IMR-90 (cell line): ENCODE data around the gene PRH1. TPM values are rescaled to one million over a fixed set of nuclear protein-coding genes. Genes with fewer than 3 reads are reported as not detected.

Source experiments
- ATAC-seq: fragments of 200-7000 bp; cut with Tn5 transposase; 2 replicates; pipeline ENCODE4 v1.9.1; 2020; ENCODE audit warnings: low read depth, mild to moderate bottlenecking, moderate library complexity
- BruUV-seq: library from RNA; stranded (reverse); fragments of 400-500 nt; replicated peaks from 2 replicates; lab custom pipeline; 2021; lab: Mats Ljungman, UMichigan
- CTCF ChIA-PET: fragments of 300-600 bp; formaldehyde crosslinking; extraction: SDS; loops from one replicate; lab custom pipeline; 2021; ENCODE audit warnings: antibody characterized with exemption; lab: Yijun Ruan, JAX
- POLR2A ChIA-PET: fragments of 300-600 bp; sonication (Branson Sonifier 250); formaldehyde crosslinking; loops from one replicate; lab custom pipeline; 2022; ENCODE audit warnings: antibody characterized with exemption; ENCODE audit not compliant: unreplicated experiment; lab: Charles Lee
- DNase-seq: peaks from one replicate; pipeline ENCODE4 v3.0.0; 2013
- H2AFZ ChIP-seq: replicated peaks from 2 replicates; pipeline ENCODE3; 2013; ENCODE audit warnings: low read length, mild to moderate bottlenecking; ENCODE audit not compliant: poor library complexity
- H2AK5ac ChIP-seq: 2 replicates; pipeline ENCODE4 v1.6.1; 2013; ENCODE audit warnings: low read depth, low read length, inconsistent platforms
- H2AK9ac ChIP-seq: replicated peaks from 2 replicates; pipeline ENCODE3; 2013; ENCODE audit warnings: mild to moderate bottlenecking, low read depth, low read length, moderate library complexity; ENCODE audit not compliant: poor library complexity
- H2BK120ac ChIP-seq: 2 replicates; pipeline ENCODE4 v1.6.1; 2013; ENCODE audit warnings: low read depth, low read length, inconsistent platforms
- H2BK15ac ChIP-seq: 3 replicates; pipeline ENCODE4 v1.6.1; 2013; ENCODE audit warnings: low read depth, low read length, inconsistent platforms
- H2BK20ac ChIP-seq: 2 replicates; pipeline ENCODE4 v1.6.1; 2013; ENCODE audit warnings: low read depth, mild to moderate bottlenecking, inconsistent platforms, low read length, moderate library complexity
- H2BK5ac ChIP-seq: 2 replicates; pipeline ENCODE4 v1.6.1; 2013; ENCODE audit warnings: mild to moderate bottlenecking, low read depth, low read length, inconsistent platforms; ENCODE audit not compliant: poor library complexity, severe bottlenecking
- H3K14ac ChIP-seq: replicated peaks from 2 replicates; pipeline ENCODE4 v1.6.1; 2013; ENCODE audit warnings: low read depth, low read length, inconsistent platforms
- H3K18ac ChIP-seq: 2 replicates; pipeline ENCODE4 v1.6.1; 2013; ENCODE audit warnings: low read depth, low read length, control low read depth
- H3K23ac ChIP-seq: 2 replicates; pipeline ENCODE4 v1.6.1; 2013; ENCODE audit warnings: low read depth, low read length, inconsistent platforms
- H3K27ac ChIP-seq: 2 replicates; pipeline ENCODE4 v1.5.1; 2013; ENCODE audit warnings: mild to moderate bottlenecking, control low read depth, low read length; ENCODE audit not compliant: insufficient read depth
- H3K27me3 ChIP-seq: 2 replicates; pipeline ENCODE4 v1.6.1; 2013; ENCODE audit warnings: low read length; ENCODE audit not compliant: control insufficient read depth, insufficient read depth
- H3K36me3 ChIP-seq: 2 replicates; pipeline ENCODE4 v1.6.1; 2013; ENCODE audit warnings: low read length, mixed read lengths; ENCODE audit not compliant: control insufficient read depth, insufficient read depth
- H3K4ac ChIP-seq: 2 replicates; pipeline ENCODE4 v1.6.1; 2013; ENCODE audit warnings: low read depth, low read length, inconsistent platforms
- H3K4me1 ChIP-seq: 2 replicates; pipeline ENCODE4 v1.6.1; 2013; ENCODE audit warnings: low read length, mixed read lengths; ENCODE audit not compliant: control insufficient read depth, insufficient read depth
- H3K4me2 ChIP-seq: 2 replicates; pipeline ENCODE4 v1.6.1; 2013; ENCODE audit warnings: low read depth, mild to moderate bottlenecking, control low read depth, low read length, moderate library complexity
- H3K4me3 ChIP-seq: 2 replicates; pipeline ENCODE4 v1.5.1; 2013; ENCODE audit warnings: low read depth, mild to moderate bottlenecking, control low read depth, low read length, moderate library complexity; ENCODE audit not compliant: insufficient read depth
- H3K56ac ChIP-seq: 2 replicates; pipeline ENCODE4 v1.6.1; 2013; ENCODE audit warnings: low read length, inconsistent platforms; ENCODE audit not compliant: insufficient read depth; ENCODE audit errors: extremely low read depth
- H3K79me1 ChIP-seq, 2 experiments: 2 replicates each; pipeline ENCODE4 v1.6.1; 2013; ENCODE audit warnings: low read length in 2 of 2, inconsistent platforms in 1 of 2, low read depth in 1 of 2
- H3K9ac ChIP-seq: 2 replicates; pipeline ENCODE4 v1.6.1; 2013; ENCODE audit warnings: low read depth, low read length, control low read depth
- H3K9me1 ChIP-seq: 2 replicates; pipeline ENCODE4 v1.6.1; 2013; ENCODE audit warnings: low read length, inconsistent platforms; ENCODE audit not compliant: insufficient read depth
- H3K9me3 ChIP-seq: 2 replicates; pipeline ENCODE4 v1.6.1; 2013; ENCODE audit warnings: low read length; ENCODE audit not compliant: control insufficient read depth, insufficient read depth
- H4K20me1 ChIP-seq: 2 replicates; pipeline ENCODE4 v1.6.1; 2013; ENCODE audit warnings: low read length, inconsistent platforms; ENCODE audit not compliant: insufficient read depth
- H4K5ac ChIP-seq: 2 replicates; pipeline ENCODE4 v1.6.1; 2013; ENCODE audit warnings: mild to moderate bottlenecking, low read depth, low read length, control low read depth
- H4K8ac ChIP-seq, 2 experiments: 2 replicates each; pipeline ENCODE4 v1.6.1; 2013; ENCODE audit warnings: low read depth in 2 of 2, low read length in 2 of 2, control low read depth in 1 of 2, inconsistent platforms in 1 of 2
- H4K91ac ChIP-seq: 2 replicates; pipeline ENCODE4 v1.6.1; 2013; ENCODE audit warnings: low read depth, low read length, inconsistent platforms; ENCODE audit not compliant: insufficient read depth
- BHLHE40 ChIP-seq: fragments of 150-350 bp; IDR thresholded peaks from 2 replicates; pipeline ENCODE4 v1.6.1; 2016; ENCODE audit warnings: mild to moderate bottlenecking, low read depth, low read length
- CEBPB ChIP-seq: IDR thresholded peaks from 2 replicates; pipeline ENCODE4 v1.6.1; 2012; ENCODE audit warnings: low read depth, low read length, improper control_type of control experiment
- CHD1 ChIP-seq: IDR thresholded peaks from 2 replicates; pipeline ENCODE4 v1.6.1; 2012; ENCODE audit warnings: low read depth, low read length, improper control_type of control experiment
- FOS ChIP-seq: fragments of 150-350 bp; IDR thresholded peaks from 2 replicates; pipeline ENCODE4 v1.6.1; 2016; ENCODE audit warnings: low read depth, low read length
- MAFK ChIP-seq: IDR thresholded peaks from 2 replicates; pipeline ENCODE4 v1.6.1; 2012; ENCODE audit warnings: low read depth, low read length, improper control_type of control experiment
- MXI1 ChIP-seq: IDR thresholded peaks from 2 replicates; pipeline ENCODE4 v1.6.1; 2012; ENCODE audit warnings: low read depth, mild to moderate bottlenecking, low read length, moderate library complexity, borderline replicate concordance
- POLR2A ChIP-seq: IDR thresholded peaks from 2 replicates; pipeline ENCODE4 v1.6.1; 2012; ENCODE audit warnings: mild to moderate bottlenecking, low read depth, low read length
- RAD21 ChIP-seq: IDR thresholded peaks from 2 replicates; pipeline ENCODE4 v1.6.1; 2012; ENCODE audit warnings: low read length, improper control_type of control experiment
- RCOR1 ChIP-seq: IDR thresholded peaks from 2 replicates; pipeline ENCODE4 v1.6.1; 2012; ENCODE audit warnings: mild to moderate bottlenecking, low read length, improper control_type of control experiment; ENCODE audit not compliant: insufficient replicate concordance
- SMC3 ChIP-seq: fragments of 150-350 bp; IDR thresholded peaks from 2 replicates; pipeline ENCODE4 v1.6.1; 2016; ENCODE audit warnings: low read depth, mild to moderate bottlenecking, antibody characterized with exemption, low read length, moderate library complexity
- WGBS, 2 experiments: methylation state at CpG; one replicate each; pipeline versions ENCODE4 v1.1.5 to v1.1.7; 2013; ENCODE audit warnings: missing lambda C conversion rate in 2 of 2; ENCODE audit not compliant: insufficient read length in 1 of 2; ENCODE audit errors: extremely low coverage in 2 of 2; 5-methylcytosine and 5-hydroxymethylcytosine counted together
- dilution Hi-C: fragments of 300-500 bp; cut with HindIII; formaldehyde crosslinking; loops from one replicate; pipeline ENCODE4 v1.14.3; 2018; ENCODE audit warnings: low sequenced_read_pairs; ENCODE audit not compliant: unreplicated experiment
- in situ Hi-C: fragments of 300-500 bp; cut with MboI; formaldehyde crosslinking; loops from 3 replicates; pipeline ENCODE4 v1.14.3; 2019; ENCODE audit warnings: low sequenced_read_pairs, inconsistent platforms, mixed read lengths
- intact Hi-C: fragments of 100-400 bp; cut with micrococcal nuclease; formaldehyde crosslinking; loops from 2 replicates; pipeline ENCODE4 v1.10.0; 2022
- polyA plus RNA-seq, 3 experiments: library from polyadenylated mRNA; depleted of rRNA; stranded (reverse); fragments of >200 nt; gene quantifications; 2 replicates each; pipeline ENCODE4 v1.2.3, GENCODE V29; 2012; ENCODE audit warnings: low replicate concordance in 1 of 3
- total RNA-seq: library from RNA; depleted of rRNA; stranded (reverse); fragments of >200 nt; gene quantifications from 2 replicates; pipeline ENCODE4 v1.2.3, GENCODE V29; 2012
- TF ChIP-seq, protein P1 (sequence below): fragments of 150-350 bp; IDR thresholded peaks from 2 replicates; pipeline ENCODE4 v1.6.1; 2017; ENCODE audit warnings: mild to moderate bottlenecking, antibody characterized with exemption, low read length, low read depth
- TF ChIP-seq, protein P2 (sequence below): conservative IDR thresholded peaks from 2 replicates; pipeline ENCODE4 v1.5.1; 2012; ENCODE audit warnings: mild to moderate bottlenecking, low read depth, low read length, improper control_type of control experiment

PRH1 gene
- total and polyA plus RNA-seq, 2 of the 4 experiments (the other 2 are of a cell fraction): 3.0 to 18.8 TPM

- Histone ChIP-seq H4K8ac (no peak overlapping the region), H4K91ac (no peak overlapping the region), H3K14ac (no peak overlapping the region), H2AFZ (no peak overlapping the region), H3K23ac (no peak overlapping the region; the same call in 1 of the 2 replicates), H3K36me3 (no peaks in the 10 kb centered on the region), H3K56ac (no peak overlapping the region), H3K27me3 (no peaks in the 10 kb centered on the region), H3K9me1 (peaks cover 7% of the 10 kb centered on the region; the same call in 1 of the 2 replicates), H3K9me3 (no peaks in the 10 kb centered on the region; the same call in 1 of the 2 replicates), H2BK5ac (no peak overlapping the region), H2AK9ac (no peak overlapping the region), H4K20me1 (no peaks in the 10 kb centered on the region), H2BK15ac (no peak overlapping the region), H3K9ac (no peak overlapping the region), H2AK5ac (no peak overlapping the region), H3K4me2 (no peak overlapping the region), H3K4me1 (no peaks in the 10 kb centered on the region), H2BK20ac (no peak overlapping the region), H3K4ac (no peak overlapping the region), H4K5ac (no peak overlapping the region), H3K18ac (no peak overlapping the region), H3K4me3 (no peak overlapping the region), H3K27ac (no peak overlapping the region), H2BK120ac (no peak overlapping the region), H3K79me1 (0 out of 4 replicates have a peak, but pooled peaks cover 0 to 6% of the 10 kb centered on the region in 2 experiments)
- WGBS, 2 experiments: 80% methylated on average over 1 of the region's 2 CpGs; no CpG with 5 or more reads in 1 of the 2 experiments
- intact Hi-C loops (no loop called here), dilution Hi-C loops (no loop called here), in situ Hi-C loops (no loop called here)
- DNase-seq (no peak), ATAC-seq (no peak)
- ChIA-PET CTCF (no interaction called here), POLR2A (no interaction called here)
- no TSS peak for BruUV-seq
- TF ChIP-seq MXI1 (no peak), SMC3 (no peak), CEBPB (no peak), POLR2A (no peak), RAD21 (no peak), MAFK (no peak), CHD1 (no peak), RCOR1 (no peak), FOS (no peak), BHLHE40 (no peak)
- TF ChIP-seq, protein P1, sequence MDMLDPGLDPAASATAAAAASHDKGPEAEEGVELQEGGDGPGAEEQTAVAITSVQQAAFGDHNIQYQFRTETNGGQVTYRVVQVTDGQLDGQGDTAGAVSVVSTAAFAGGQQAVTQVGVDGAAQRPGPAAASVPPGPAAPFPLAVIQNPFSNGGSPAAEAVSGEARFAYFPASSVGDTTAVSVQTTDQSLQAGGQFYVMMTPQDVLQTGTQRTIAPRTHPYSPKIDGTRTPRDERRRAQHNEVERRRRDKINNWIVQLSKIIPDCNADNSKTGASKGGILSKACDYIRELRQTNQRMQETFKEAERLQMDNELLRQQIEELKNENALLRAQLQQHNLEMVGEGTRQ: no peak
- TF ChIP-seq, protein P2, sequence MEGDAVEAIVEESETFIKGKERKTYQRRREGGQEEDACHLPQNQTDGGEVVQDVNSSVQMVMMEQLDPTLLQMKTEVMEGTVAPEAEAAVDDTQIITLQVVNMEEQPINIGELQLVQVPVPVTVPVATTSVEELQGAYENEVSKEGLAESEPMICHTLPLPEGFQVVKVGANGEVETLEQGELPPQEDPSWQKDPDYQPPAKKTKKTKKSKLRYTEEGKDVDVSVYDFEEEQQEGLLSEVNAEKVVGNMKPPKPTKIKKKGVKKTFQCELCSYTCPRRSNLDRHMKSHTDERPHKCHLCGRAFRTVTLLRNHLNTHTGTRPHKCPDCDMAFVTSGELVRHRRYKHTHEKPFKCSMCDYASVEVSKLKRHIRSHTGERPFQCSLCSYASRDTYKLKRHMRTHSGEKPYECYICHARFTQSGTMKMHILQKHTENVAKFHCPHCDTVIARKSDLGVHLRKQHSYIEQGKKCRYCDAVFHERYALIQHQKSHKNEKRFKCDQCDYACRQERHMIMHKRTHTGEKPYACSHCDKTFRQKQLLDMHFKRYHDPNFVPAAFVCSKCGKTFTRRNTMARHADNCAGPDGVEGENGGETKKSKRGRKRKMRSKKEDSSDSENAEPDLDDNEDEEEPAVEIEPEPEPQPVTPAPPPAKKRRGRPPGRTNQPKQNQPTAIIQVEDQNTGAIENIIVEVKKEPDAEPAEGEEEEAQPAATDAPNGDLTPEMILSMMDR: no peak
These were observed 30.3 kb downstream of the PRH1 start for GRCh38 chr12:10853776-10854175.
